GM11168 (cell line): ENCODE measurements around the gene RARG.

Experiments
- in situ Hi-C: fragments of 300-500 bp; cut with MboI; formaldehyde crosslinking; loops from one replicate; pipeline ENCODE4 v1.12.0; 2022; ENCODE audit warnings: low sequenced_read_pairs; ENCODE audit not compliant: unreplicated experiment

RARG gene

GRCh38 chr12:53231921-53232645, at the start of gene RARG:
TSS of gene RARG (minus strand) at chr12:53232209. CDS start at chr12:53227545, 4,664 bp downstream.
- in situ Hi-C loops = no loop called here

- in situ Hi-C loops = no loop called here
These were observed 48.0 kb upstream of the RARG start for GRCh38 chr12:53279888-53280498.

- in situ Hi-C loops = no loop called here
These were observed 47.4 kb upstream of the RARG start for GRCh38 chr12:53279283-53279869.

GRCh38 chr12:53277981-53278380, 46.0 kb upstream of the RARG start:
- in situ Hi-C loops = no loop called here

- in situ Hi-C loops = no loop called here
These were observed 44.5 kb upstream of the RARG start for GRCh38 chr12:53276511-53276910.

GRCh38 chr12:53274445-53274844, 42.4 kb upstream of the RARG start:
- in situ Hi-C loops = no loop called here

- in situ Hi-C loops = no loop called here
These were observed 36.9 kb upstream of the RARG start for GRCh38 chr12:53268630-53269562.

GRCh38 chr12:53267999-53268629, 36.1 kb upstream of the RARG start, which contains the start of gene ESPL1:
TSS of gene ESPL1 (plus strand) at chr12:53268299. CDS start at chr12:53268767, 468 bp downstream.
- in situ Hi-C loops = no loop called here

- in situ Hi-C loops = no loop called here
These were observed 35.4 kb upstream of the RARG start for GRCh38 chr12:53267306-53267998.

- in situ Hi-C loops = no loop called here
These were observed 33.8 kb upstream of the RARG start for GRCh38 chr12:53265783-53266182.

GRCh38 chr12:53259891-53260290, 27.9 kb upstream of the RARG start:
- in situ Hi-C loops = no loop called here

GRCh38 chr12:53258541-53259539, 26.8 kb upstream of the RARG start:
- in situ Hi-C loops = no loop called here

GRCh38 chr12:53255996-53256395, 24.0 kb upstream of the RARG start:
- in situ Hi-C loops = no loop called here

- in situ Hi-C loops = no loop called here
These were observed 23.0 kb upstream of the RARG start for GRCh38 chr12:53254816-53255545.

- in situ Hi-C loops = no loop called here
These were observed 21.3 kb upstream of the RARG start for GRCh38 chr12:53253298-53253697.

GRCh38 chr12:53252349-53252916, 20.4 kb upstream of the RARG start:
- in situ Hi-C loops = no loop called here
